GM19238 (cell line): ENCODE results near the gene ADGRA1.

ENCODE experiments used
- DNase-seq: peaks from one replicate; pipeline ENCODE4 v3.0.0; 2011; ENCODE audit warnings: low spot score; ENCODE audit not compliant: insufficient read length

Gene ADGRA1

GRCh38 chr10:133055470-133055869 is 32.3 kb upstream of the ADGRA1 start:
- no peak for DNase-seq

- no peak for DNase-seq
Observed at GRCh38 chr10:133056001-133056400, 31.7 kb upstream of the ADGRA1 start.

- no peak for DNase-seq
Observed at GRCh38 chr10:133056651-133057178, 31.0 kb upstream of the ADGRA1 start.

GRCh38 chr10:133058331-133059092 is 29.2 kb upstream of the ADGRA1 start:
- DNase-seq, result no peak

GRCh38 chr10:133059093-133059470 is 28.6 kb upstream of the ADGRA1 start:
- no peak for DNase-seq

GRCh38 chr10:133059571-133059970 is 28.2 kb upstream of the ADGRA1 start:
- no peak for DNase-seq

- DNase-seq, result no peak
Observed at GRCh38 chr10:133060022-133060421, 27.7 kb upstream of the ADGRA1 start.

GRCh38 chr10:133060466-133060865 is 27.3 kb upstream of the ADGRA1 start:
- no peak for DNase-seq

GRCh38 chr10:133060881-133061280 is 26.8 kb upstream of the ADGRA1 start:
- DNase-seq, result no peak

- DNase-seq, result no peak
Observed at GRCh38 chr10:133061296-133062038, 26.3 kb upstream of the ADGRA1 start.

GRCh38 chr10:133062085-133062484 is 25.6 kb upstream of the ADGRA1 start:
- no peak for DNase-seq

GRCh38 chr10:133062635-133063034 is 25.1 kb upstream of the ADGRA1 start:
- DNase-seq, result no peak

GRCh38 chr10:133067149-133068105 is 20.3 kb upstream of the ADGRA1 start:
- DNase-seq, result no peak

- DNase-seq, result no peak
Observed at GRCh38 chr10:133068111-133069032, 19.4 kb upstream of the ADGRA1 start.

- DNase-seq, result no peak
Observed at GRCh38 chr10:133069033-133069525, 18.6 kb upstream of the ADGRA1 start.

GRCh38 chr10:133070405-133070804 is 17.3 kb upstream of the ADGRA1 start:
- no peak for DNase-seq

- DNase-seq, result no peak
Observed at GRCh38 chr10:133070810-133071209, 16.9 kb upstream of the ADGRA1 start.

- no peak for DNase-seq
Observed at GRCh38 chr10:133071733-133072132, 16.0 kb upstream of the ADGRA1 start.

- no peak for DNase-seq
Observed at GRCh38 chr10:133072196-133072595, 15.5 kb upstream of the ADGRA1 start.

GRCh38 chr10:133072720-133073390 is 14.9 kb upstream of the ADGRA1 start:
- DNase-seq, result no peak
